ENCODE data around the gene DDX31. TPM values are rescaled to one million over a fixed set of nuclear protein-coding genes. Genes with fewer than 3 reads are reported as not detected.

Gene DDX31
- total RNA-seq, 1 donor: 11.6 TPM

- H3K27ac ChIP-seq (ENCODE audit: low read depth, low read length): no peak overlapping the region
Measured at GRCh38 chr9:132644251-132644650, 25.5 kb downstream of the DDX31 start.

GRCh38 chr9:132641216-132641615, 28.6 kb downstream of the DDX31 start:
- no peak for DNase-seq (ENCODE audit: insufficient read length, low spot score, missing footprints)
- H4K20me1 ChIP-seq (ENCODE audit: insufficient read depth, low read length): peaks cover 12% of the 10 kb centered on the region
- no peaks in the 10 kb centered on the region for H3K27me3 ChIP-seq (ENCODE audit: insufficient read depth, low read length)
- H2AFZ ChIP-seq (ENCODE audit: low read length): no peak overlapping the region
- no peak overlapping the region for H3K4me2 ChIP-seq (ENCODE audit: insufficient read depth, low read length)
- no peaks in the 10 kb centered on the region for H3K79me2 ChIP-seq (ENCODE audit: insufficient read depth, low read length)
- no peak overlapping the region for H3K27ac ChIP-seq (ENCODE audit: low read depth, low read length)
- TF ChIP-seq CTCF (IDR thresholded peaks at IDR 0.05; ENCODE audit: extremely low read depth, low read depth, low read length): no peak
- H3K4me3 ChIP-seq (ENCODE audit: insufficient read depth, low read length): no peak overlapping the region
- peaks cover 67% of the 10 kb centered on the region for H3K36me3 ChIP-seq (ENCODE audit: insufficient read depth, low read length)
- H3K4me1 ChIP-seq (ENCODE audit: insufficient read depth, low read length): peaks cover 7% of the 10 kb centered on the region
- no peaks in the 10 kb centered on the region for H3K9me3 ChIP-seq (ENCODE audit: low read depth, low read length)

More at GRCh38 chr9:132644251-132644650, 25.5 kb downstream of the DDX31 start:
- H3K9me3 ChIP-seq (ENCODE audit: low read depth, low read length): no peaks in the 10 kb centered on the region
- no peak overlapping the region for H3K4me2 ChIP-seq (ENCODE audit: insufficient read depth, low read length)
- H3K79me2 ChIP-seq (ENCODE audit: insufficient read depth, low read length): no peaks in the 10 kb centered on the region
- no peaks in the 10 kb centered on the region for H3K27me3 ChIP-seq (ENCODE audit: insufficient read depth, low read length)
- no peak overlapping the region for H2AFZ ChIP-seq (ENCODE audit: low read length)
- TF ChIP-seq CTCF (IDR thresholded peaks at IDR 0.05; ENCODE audit: extremely low read depth, low read depth, low read length): peak; percentile 17
- DNase-seq (ENCODE audit: insufficient read length, low spot score, missing footprints): no peak
- peaks cover 20% of the 10 kb centered on the region for H3K4me1 ChIP-seq (ENCODE audit: insufficient read depth, low read length)
- no peak overlapping the region for H3K4me3 ChIP-seq (ENCODE audit: insufficient read depth, low read length)
- H4K20me1 ChIP-seq (ENCODE audit: insufficient read depth, low read length): no peaks in the 10 kb centered on the region
- H3K36me3 ChIP-seq (ENCODE audit: insufficient read depth, low read length): peaks cover 72% of the 10 kb centered on the region

GRCh38 chr9:132639322-132639721, 30.5 kb downstream of the DDX31 start:
- Histone ChIP-seq H3K9me3 (ENCODE audit: low read depth, low read length) (no peaks in the 10 kb centered on the region), H3K4me3 (ENCODE audit: insufficient read depth, low read length) (no peak overlapping the region), H4K20me1 (ENCODE audit: insufficient read depth, low read length) (peaks cover 12% of the 10 kb centered on the region), H3K27ac (ENCODE audit: low read depth, low read length) (no peak overlapping the region), H3K27me3 (ENCODE audit: insufficient read depth, low read length) (no peaks in the 10 kb centered on the region), H3K4me2 (ENCODE audit: insufficient read depth, low read length) (no peak overlapping the region), H3K36me3 (ENCODE audit: insufficient read depth, low read length) (peaks cover 51% of the 10 kb centered on the region), H3K4me1 (ENCODE audit: insufficient read depth, low read length) (peaks cover 7% of the 10 kb centered on the region), H3K79me2 (ENCODE audit: insufficient read depth, low read length) (no peaks in the 10 kb centered on the region), H2AFZ (ENCODE audit: low read length) (no peak overlapping the region)
- TF ChIP-seq CTCF (IDR thresholded peaks at IDR 0.05; ENCODE audit: extremely low read depth, low read depth, low read length): no peak
- DNase-seq (ENCODE audit: insufficient read length, low spot score, missing footprints): no peak

- Histone ChIP-seq H3K9me3 (ENCODE audit: low read depth, low read length) (no peaks in the 10 kb centered on the region), H3K36me3 (ENCODE audit: insufficient read depth, low read length) (peaks cover 40% of the 10 kb centered on the region), H3K4me1 (ENCODE audit: insufficient read depth, low read length) (peaks cover 7% of the 10 kb centered on the region), H3K27me3 (ENCODE audit: insufficient read depth, low read length) (no peaks in the 10 kb centered on the region), H3K27ac (ENCODE audit: low read depth, low read length) (no peak overlapping the region), H2AFZ (ENCODE audit: low read length) (no peak overlapping the region), H4K20me1 (ENCODE audit: insufficient read depth, low read length) (peaks cover 12% of the 10 kb centered on the region), H3K4me3 (ENCODE audit: insufficient read depth, low read length) (no peak overlapping the region), H3K4me2 (ENCODE audit: insufficient read depth, low read length) (peak overlapping the region; percentile 3), H3K79me2 (ENCODE audit: insufficient read depth, low read length) (no peaks in the 10 kb centered on the region)
- no peak for TF ChIP-seq CTCF (IDR thresholded peaks at IDR 0.05; ENCODE audit: extremely low read depth, low read depth, low read length)
- no peak for DNase-seq (ENCODE audit: insufficient read length, low spot score, missing footprints)
Measured at GRCh38 chr9:132638240-132638639, 31.5 kb downstream of the DDX31 start.
